DND-41 (cell line): ENCODE measurements around the gene TFEB.

ENCODE experiments used
- CTCF ChIP-seq: IDR thresholded peaks from 2 replicates; pipeline ENCODE4 v1.5.1; 2012; ENCODE audit warnings: borderline replicate concordance, low read length, moderate library complexity, mild to moderate bottlenecking; ENCODE audit not compliant: poor library complexity, severe bottlenecking; ENCODE audit errors: extremely low read depth
- EZH2 ChIP-seq: IDR thresholded peaks from 3 replicates; pipeline ENCODE4 v1.6.1; 2012; ENCODE audit warnings: borderline replicate concordance, low read depth, mild to moderate bottlenecking, moderate library complexity, low read length, inconsistent platforms; ENCODE audit not compliant: severe bottlenecking

DNA sequence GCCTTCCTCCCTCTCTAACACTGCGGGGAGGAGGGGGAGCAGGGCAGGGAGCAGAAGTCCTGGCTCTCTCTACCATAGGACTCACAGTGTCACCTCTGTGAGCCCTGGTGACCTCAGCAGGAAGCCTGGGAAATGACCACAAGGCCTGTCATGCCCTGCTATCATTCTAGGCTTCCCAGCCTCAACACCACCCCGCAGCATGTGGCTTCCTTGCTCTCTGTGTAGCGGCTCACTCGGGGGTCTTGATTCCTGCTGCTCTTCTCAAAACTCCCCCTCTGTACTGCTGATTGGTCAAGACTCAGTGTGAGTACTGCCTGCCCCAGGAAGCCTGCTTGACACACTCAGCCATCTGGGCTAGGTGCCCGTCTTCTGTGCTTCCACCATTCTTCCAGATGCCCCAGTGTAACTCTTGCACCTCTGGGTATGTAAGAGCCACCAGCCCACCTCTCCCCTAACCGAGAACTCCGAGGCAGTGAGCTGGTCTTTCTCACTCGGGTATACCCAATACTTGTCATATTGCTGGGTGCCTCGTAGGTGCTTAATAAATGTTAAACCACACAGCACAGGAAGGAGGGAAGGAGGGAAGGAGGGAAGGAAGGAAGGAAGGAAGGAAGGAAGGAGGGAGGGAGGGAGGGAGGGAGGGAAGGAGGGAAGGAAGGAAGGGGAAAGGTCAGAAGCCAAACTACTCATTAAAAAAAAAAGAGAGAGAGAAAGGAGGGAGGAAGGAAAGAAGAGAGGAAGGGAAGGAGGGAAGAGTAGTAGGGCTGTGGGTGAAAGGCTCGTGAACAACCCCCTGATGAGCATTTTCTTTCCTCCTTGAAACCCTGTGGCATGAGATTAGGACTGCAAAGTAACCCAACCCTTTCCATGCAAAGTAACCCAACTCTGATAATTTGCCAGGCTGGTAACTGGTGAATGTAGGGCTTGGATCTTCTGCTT lies 92.2 kb downstream of the TFEB start:
- no peak for TF ChIP-seq CTCF
- no peak for TF ChIP-seq EZH2
